ENCODE results near the gene MYO3A.
"Not testable (repeated sequence)": the region's sequence is repeated elsewhere in the genome, so short reads cannot be mapped to it uniquely, and the experiment has no call there.

Gene MYO3A

DNA sequence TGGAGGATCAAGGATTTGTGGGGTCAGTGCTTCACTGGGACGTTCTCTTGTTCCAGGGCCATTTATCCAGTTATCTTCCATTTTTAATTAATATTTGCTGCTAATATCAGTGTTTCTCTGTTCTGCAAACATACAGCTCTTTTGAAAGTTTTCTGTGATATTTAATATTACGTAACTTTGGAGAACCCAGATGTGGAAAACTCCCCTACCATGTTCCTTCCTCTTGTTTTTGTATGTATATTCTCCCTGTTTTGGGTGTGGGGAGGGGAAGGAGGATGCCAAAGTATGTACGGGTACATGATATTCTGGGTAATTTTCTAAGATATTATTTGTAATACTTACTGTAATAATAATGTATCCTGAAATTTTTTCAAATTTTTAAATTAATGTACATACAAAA, 55.9 kb downstream of the MYO3A start:
- Histone ChIP-seq H3K27me3 (ENCODE audit: control insufficient read depth, insufficient read depth, low read length) (no peaks in the 10 kb centered on the region), H3K4me1 (ENCODE audit: control insufficient read depth, insufficient read depth, low read length) (no peaks in the 10 kb centered on the region), H3K36me3 (ENCODE audit: control insufficient read depth, insufficient read depth, low read length) (no peaks in the 10 kb centered on the region), H3K9me3 (ENCODE audit: control insufficient read depth, insufficient read depth, low read length) (no peaks in the 10 kb centered on the region), H3K4me3 (ENCODE audit: low read depth, low read length) (no peak overlapping the region), H3K9ac (ENCODE audit: low read depth, low read length) (no peak overlapping the region)

DNA sequence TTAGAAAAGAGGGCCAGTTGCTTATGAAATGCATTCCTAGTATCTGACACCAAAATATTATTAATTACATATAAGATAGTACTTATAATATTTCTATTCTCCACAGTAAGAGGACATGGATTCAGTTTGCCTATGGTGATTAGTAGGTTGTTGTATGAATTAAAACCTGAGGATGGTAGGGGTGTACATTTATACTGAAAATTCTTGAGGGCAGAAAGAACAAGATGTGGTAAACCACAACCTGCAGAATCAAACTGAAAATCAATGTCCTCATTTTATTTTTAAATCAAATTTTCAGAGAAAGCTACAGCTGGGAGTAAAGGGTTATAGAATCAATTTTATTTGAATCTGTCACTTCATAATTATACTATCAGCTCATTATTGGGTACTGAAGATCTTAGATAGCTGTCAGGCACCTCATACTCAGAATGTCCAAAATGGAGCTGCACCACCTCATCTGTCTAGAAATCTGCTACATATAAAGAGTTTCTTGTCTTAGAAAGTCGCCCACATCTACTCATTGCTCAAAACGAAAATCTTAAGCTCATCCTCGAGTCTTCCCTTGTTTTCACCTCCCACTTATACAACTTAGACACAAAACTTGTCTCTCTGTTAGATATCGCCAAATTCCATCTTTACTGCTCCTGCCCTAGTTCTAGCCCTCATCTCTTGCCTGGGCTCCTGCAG, 65.4 kb downstream of the MYO3A start:
- Histone ChIP-seq H3K9me3 (ENCODE audit: control insufficient read depth, insufficient read depth, low read length) (no peaks in the 10 kb centered on the region), H3K36me3 (ENCODE audit: control insufficient read depth, insufficient read depth, low read length) (no peaks in the 10 kb centered on the region), H3K4me1 (ENCODE audit: control insufficient read depth, insufficient read depth, low read length) (no peaks in the 10 kb centered on the region), H3K9ac (ENCODE audit: low read depth, low read length) (no peak overlapping the region), H3K4me3 (ENCODE audit: low read depth, low read length) (no peak overlapping the region), H3K27me3 (ENCODE audit: control insufficient read depth, insufficient read depth, low read length) (no peaks in the 10 kb centered on the region)

DNA sequence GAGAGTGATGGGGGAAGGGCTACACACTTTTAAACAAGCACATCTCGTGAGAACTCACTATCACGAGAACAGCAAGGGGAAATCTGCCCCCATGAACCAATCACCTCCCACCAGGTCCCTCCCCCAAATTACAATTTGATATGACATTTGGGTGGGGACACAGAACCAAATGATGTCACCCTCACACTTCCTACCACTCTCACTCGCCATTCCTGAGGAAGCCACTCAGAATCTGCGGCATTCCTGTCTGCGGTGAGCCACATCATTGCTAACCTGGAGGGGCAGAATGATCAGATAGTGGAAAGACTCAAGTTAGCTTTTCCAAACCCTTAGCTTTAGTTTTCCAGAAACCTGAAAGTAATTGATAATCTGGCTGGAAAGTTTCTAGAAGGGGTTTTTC, 66.9 kb downstream of the MYO3A start:
- Histone ChIP-seq H3K4me3 (ENCODE audit: low read depth, low read length) (no peak overlapping the region), H3K4me1 (ENCODE audit: control insufficient read depth, insufficient read depth, low read length) (no peaks in the 10 kb centered on the region), H3K27me3 (ENCODE audit: control insufficient read depth, insufficient read depth, low read length) (no peaks in the 10 kb centered on the region), H3K36me3 (ENCODE audit: control insufficient read depth, insufficient read depth, low read length) (no peaks in the 10 kb centered on the region), H3K9ac (ENCODE audit: low read depth, low read length) (no peak overlapping the region), H3K9me3 (ENCODE audit: control insufficient read depth, insufficient read depth, low read length) (no peaks in the 10 kb centered on the region)

DNA sequence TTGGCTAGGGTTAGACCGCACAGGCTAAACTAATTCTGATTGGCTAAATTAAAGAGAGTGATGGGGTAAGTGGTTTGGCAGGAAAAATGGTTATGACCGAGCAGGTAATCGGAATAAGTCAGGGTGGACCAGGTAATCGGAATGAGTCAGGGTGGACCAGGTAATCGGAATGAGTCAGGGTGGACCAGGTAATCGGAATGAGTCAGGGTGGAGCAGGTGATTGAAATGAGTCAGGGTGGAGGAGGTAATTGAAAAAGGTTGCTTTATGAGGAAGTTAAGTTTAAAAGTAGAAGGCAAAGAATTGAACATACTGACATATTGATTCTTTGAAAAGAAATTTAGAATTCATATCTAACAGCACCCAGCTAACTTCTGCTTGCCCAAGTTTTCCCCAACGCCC, 68.4 kb downstream of the MYO3A start:
- not testable (repeated sequence) for H3K27me3 ChIP-seq (ENCODE audit: control insufficient read depth, insufficient read depth, low read length); H3K4me3 ChIP-seq (ENCODE audit: low read depth, low read length); H3K4me1 ChIP-seq (ENCODE audit: control insufficient read depth, insufficient read depth, low read length); H3K9me3 ChIP-seq (ENCODE audit: control insufficient read depth, insufficient read depth, low read length); H3K9ac ChIP-seq (ENCODE audit: low read depth, low read length); H3K36me3 ChIP-seq (ENCODE audit: control insufficient read depth, insufficient read depth, low read length)

DNA sequence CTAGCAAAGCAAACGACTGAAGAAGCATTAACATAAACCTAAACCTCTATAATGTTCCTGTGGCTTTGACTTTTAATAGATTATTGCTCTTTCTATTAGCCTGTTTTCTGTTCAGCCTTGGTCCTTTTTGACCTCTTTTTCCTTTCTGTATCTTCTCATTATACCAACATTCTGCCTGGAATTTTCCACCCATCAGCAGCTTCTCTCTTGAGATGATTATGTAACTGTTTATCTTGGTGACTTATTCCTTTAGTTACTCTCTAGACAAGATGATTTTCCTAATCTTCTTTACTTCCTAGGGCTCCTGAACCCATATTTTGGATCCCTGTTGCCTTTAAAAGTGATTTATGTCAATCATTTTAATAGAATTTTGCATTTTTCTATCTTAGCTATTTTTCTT, 81.1 kb downstream of the MYO3A start:
- Histone ChIP-seq H3K9me3 (ENCODE audit: control insufficient read depth, insufficient read depth, low read length) (no peaks in the 10 kb centered on the region), H3K4me3 (ENCODE audit: low read depth, low read length) (no peak overlapping the region), H3K27me3 (ENCODE audit: control insufficient read depth, insufficient read depth, low read length) (no peaks in the 10 kb centered on the region), H3K9ac (ENCODE audit: low read depth, low read length) (no peak overlapping the region), H3K4me1 (ENCODE audit: control insufficient read depth, insufficient read depth, low read length) (no peaks in the 10 kb centered on the region), H3K36me3 (ENCODE audit: control insufficient read depth, insufficient read depth, low read length) (no peaks in the 10 kb centered on the region)

DNA sequence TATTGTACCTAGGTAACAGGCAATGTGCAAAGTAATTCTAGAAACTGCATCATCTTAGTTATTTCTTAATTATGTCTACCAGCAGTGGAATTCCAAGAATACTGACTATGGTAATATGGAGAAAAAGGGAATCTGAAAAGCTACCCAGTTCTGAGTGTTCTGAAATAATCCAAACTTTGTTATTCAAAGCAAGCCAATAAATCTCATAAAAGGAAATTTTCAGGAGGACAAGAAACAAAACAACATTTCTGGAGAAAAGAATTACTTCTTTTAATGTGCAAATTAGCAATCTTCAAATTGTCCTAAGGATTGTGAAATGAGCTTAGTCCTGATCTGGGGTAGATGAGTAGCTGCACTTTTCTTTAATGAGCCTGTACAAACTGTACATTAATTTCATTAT, 88.8 kb downstream of the MYO3A start:
- no peaks in the 10 kb centered on the region for H3K36me3 ChIP-seq (ENCODE audit: control insufficient read depth, insufficient read depth, low read length)
- no peaks in the 10 kb centered on the region for H3K27me3 ChIP-seq (ENCODE audit: control insufficient read depth, insufficient read depth, low read length)
- no peaks in the 10 kb centered on the region for H3K9me3 ChIP-seq (ENCODE audit: control insufficient read depth, insufficient read depth, low read length)
- peaks cover 7% of the 10 kb centered on the region for H3K4me1 ChIP-seq (ENCODE audit: control insufficient read depth, insufficient read depth, low read length)
- H3K4me3 ChIP-seq (ENCODE audit: low read depth, low read length): no peak overlapping the region
- H3K9ac ChIP-seq (ENCODE audit: low read depth, low read length): no peak overlapping the region

DNA sequence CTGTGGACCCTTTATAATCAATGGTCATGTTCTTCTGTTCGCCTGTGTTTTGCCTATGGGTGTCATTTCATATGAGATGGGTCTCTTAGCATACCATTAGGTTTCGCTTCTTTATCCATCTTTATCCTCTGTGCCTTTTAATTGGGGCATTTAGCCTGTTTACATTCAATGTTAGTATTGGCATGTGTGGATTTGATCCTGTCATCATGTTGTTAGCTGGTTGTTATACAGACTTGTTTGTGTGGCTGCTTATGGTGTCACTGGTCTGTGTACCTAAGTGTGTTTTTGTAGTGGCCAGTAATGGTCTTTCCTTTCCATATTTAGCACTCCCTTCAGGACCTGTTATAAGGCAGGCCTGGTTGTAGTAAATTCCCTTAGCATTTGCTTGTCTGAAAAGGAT, 90.3 kb downstream of the MYO3A start:
- Histone ChIP-seq H3K4me3 (ENCODE audit: low read depth, low read length) (no peak overlapping the region), H3K9ac (ENCODE audit: low read depth, low read length) (no peak overlapping the region), H3K9me3 (ENCODE audit: control insufficient read depth, insufficient read depth, low read length) (no peaks in the 10 kb centered on the region), H3K36me3 (ENCODE audit: control insufficient read depth, insufficient read depth, low read length) (no peaks in the 10 kb centered on the region), H3K27me3 (ENCODE audit: control insufficient read depth, insufficient read depth, low read length) (no peaks in the 10 kb centered on the region), H3K4me1 (ENCODE audit: control insufficient read depth, insufficient read depth, low read length) (peaks cover 7% of the 10 kb centered on the region)

DNA sequence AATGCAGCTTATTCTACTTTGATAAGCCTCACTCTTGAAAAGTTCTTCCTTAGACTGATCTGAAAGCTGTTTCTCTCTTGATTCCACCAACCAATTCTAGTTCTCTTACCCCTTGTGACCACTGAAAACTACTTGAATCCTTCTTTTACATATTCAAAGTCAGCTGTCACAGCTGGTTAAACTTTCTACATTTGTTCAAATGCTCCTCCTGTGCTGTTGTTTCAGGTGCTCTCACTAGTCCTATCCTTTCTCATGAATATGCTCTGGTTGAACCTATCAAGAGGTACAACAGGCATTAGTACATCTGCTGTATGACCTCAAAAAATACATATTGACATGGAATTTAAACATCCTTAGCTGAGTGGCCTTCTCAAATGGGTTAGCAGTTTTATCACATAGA, 91.5 kb downstream of the MYO3A start:
- Histone ChIP-seq H3K27me3 (ENCODE audit: control insufficient read depth, insufficient read depth, low read length) (no peaks in the 10 kb centered on the region), H3K9me3 (ENCODE audit: control insufficient read depth, insufficient read depth, low read length) (no peaks in the 10 kb centered on the region), H3K9ac (ENCODE audit: low read depth, low read length) (no peak overlapping the region), H3K4me1 (ENCODE audit: control insufficient read depth, insufficient read depth, low read length) (peaks cover 7% of the 10 kb centered on the region), H3K36me3 (ENCODE audit: control insufficient read depth, insufficient read depth, low read length) (no peaks in the 10 kb centered on the region), H3K4me3 (ENCODE audit: low read depth, low read length) (no peak overlapping the region)

DNA sequence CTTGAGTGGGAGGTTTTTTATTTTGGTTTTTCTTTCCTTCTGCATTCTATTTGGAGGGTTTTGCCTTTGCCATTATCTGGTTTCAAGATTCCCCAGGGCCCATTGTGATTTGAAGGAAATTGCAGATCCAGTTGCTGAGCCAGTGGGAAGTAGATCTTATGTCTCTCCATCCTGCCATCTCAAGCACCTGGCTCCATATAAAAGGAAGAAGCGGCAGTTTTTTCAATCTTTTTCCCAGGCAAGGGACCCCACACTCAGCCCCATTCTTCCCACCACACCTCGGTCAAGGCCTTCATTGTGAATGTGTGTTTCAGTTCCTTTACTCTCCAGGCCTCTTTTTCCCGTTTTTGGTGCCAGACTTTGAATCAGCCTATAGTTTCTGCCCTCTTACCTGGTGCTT, 95.8 kb downstream of the MYO3A start:
- Histone ChIP-seq H3K27me3 (ENCODE audit: control insufficient read depth, insufficient read depth, low read length) (no peaks in the 10 kb centered on the region), H3K4me3 (ENCODE audit: low read depth, low read length) (no peak overlapping the region), H3K36me3 (ENCODE audit: control insufficient read depth, insufficient read depth, low read length) (no peaks in the 10 kb centered on the region), H3K9me3 (ENCODE audit: control insufficient read depth, insufficient read depth, low read length) (no peaks in the 10 kb centered on the region), H3K9ac (ENCODE audit: low read depth, low read length) (no peak overlapping the region), H3K4me1 (ENCODE audit: control insufficient read depth, insufficient read depth, low read length) (peaks cover 4% of the 10 kb centered on the region)

DNA sequence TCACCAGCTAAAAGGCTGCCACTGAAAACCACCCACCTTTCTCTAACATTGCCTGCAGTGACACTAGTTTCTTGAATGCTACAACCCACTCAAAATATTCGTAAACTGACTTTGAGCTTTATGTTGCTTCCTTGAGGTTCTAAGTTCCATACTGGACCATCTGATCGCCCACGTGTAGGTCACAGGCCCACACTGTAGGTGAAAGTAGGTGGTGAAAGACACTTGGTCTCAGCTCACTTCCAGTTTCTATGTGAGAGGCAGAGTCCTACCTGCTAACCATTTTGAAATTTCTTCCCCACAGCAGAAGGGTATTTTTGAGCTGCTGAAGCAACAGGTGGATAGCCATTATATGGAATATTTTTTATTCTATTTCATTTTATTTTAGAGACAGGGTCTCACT, 97.3 kb downstream of the MYO3A start:
- no peaks in the 10 kb centered on the region for H3K27me3 ChIP-seq (ENCODE audit: control insufficient read depth, insufficient read depth, low read length)
- H3K9ac ChIP-seq (ENCODE audit: low read depth, low read length): no peak overlapping the region
- no peaks in the 10 kb centered on the region for H3K4me1 ChIP-seq (ENCODE audit: control insufficient read depth, insufficient read depth, low read length)
- H3K36me3 ChIP-seq (ENCODE audit: control insufficient read depth, insufficient read depth, low read length): no peaks in the 10 kb centered on the region
- H3K9me3 ChIP-seq (ENCODE audit: control insufficient read depth, insufficient read depth, low read length): no peaks in the 10 kb centered on the region
- no peak overlapping the region for H3K4me3 ChIP-seq (ENCODE audit: low read depth, low read length)

DNA sequence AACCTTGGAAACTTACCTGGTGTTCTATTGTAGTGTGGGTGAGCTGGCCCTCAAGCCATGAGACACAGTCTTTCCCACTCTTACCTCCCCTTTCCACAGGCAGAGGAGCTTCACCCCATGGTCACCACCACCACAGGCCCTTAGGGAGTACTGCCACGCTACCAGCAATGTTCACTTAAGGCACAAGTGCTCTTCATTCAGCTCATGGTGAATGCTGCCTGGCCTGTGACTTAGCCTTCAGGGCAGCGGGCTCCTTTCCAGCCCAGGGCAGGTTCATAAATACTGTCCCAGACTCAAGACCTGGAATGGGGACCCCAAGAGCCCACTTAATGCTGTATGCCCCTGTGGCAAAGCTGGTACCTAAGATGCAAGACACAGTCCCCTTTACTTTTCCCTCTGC, 109.4 kb downstream of the MYO3A start:
- Histone ChIP-seq H3K4me1 (ENCODE audit: control insufficient read depth, insufficient read depth, low read length) (no peaks in the 10 kb centered on the region), H3K4me3 (ENCODE audit: low read depth, low read length) (no peak overlapping the region), H3K9ac (ENCODE audit: low read depth, low read length) (no peak overlapping the region), H3K27me3 (ENCODE audit: control insufficient read depth, insufficient read depth, low read length) (no peaks in the 10 kb centered on the region), H3K9me3 (ENCODE audit: control insufficient read depth, insufficient read depth, low read length) (no peaks in the 10 kb centered on the region), H3K36me3 (ENCODE audit: control insufficient read depth, insufficient read depth, low read length) (no peaks in the 10 kb centered on the region)

DNA sequence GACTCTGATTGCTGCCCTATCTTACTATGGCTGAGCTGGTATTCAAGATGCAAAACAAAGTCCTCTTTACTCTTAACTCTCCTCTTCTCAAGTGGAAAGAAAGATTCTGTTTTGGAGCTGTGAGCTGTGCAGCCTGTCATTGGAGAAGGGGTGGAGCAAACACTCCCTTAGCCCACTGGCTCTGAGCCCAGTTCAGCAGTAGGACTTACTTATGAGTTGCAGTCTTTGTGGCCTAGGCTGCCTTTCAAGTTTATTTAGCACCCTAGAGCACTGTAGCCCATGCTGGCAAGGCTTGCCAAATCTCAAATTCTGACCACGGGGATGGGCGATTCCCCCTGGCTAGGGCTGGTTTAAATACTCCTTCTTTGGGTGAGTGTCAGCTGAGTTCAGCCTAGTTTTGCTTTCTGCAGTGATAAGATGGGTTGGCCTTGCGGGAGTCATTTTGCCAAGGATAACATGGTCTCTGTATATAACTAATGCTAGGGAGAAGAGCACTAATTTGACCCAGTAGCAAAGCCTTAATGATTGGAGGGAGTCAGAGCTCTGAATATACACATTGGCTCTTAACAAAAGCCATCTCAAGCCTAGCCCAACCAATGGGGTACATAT, 110.2 kb downstream of the MYO3A start:
- Histone ChIP-seq H3K36me3 (ENCODE audit: control insufficient read depth, insufficient read depth, low read length) (no peaks in the 10 kb centered on the region), H3K4me1 (ENCODE audit: control insufficient read depth, insufficient read depth, low read length) (no peaks in the 10 kb centered on the region), H3K4me3 (ENCODE audit: low read depth, low read length) (no peak overlapping the region), H3K9me3 (ENCODE audit: control insufficient read depth, insufficient read depth, low read length) (no peaks in the 10 kb centered on the region), H3K9ac (ENCODE audit: low read depth, low read length) (no peak overlapping the region), H3K27me3 (ENCODE audit: control insufficient read depth, insufficient read depth, low read length) (no peaks in the 10 kb centered on the region)
